ENCODE measurements around the gene MAD2L1BP.
A peak's percentile ranks its signal among the peaks of the same experiment; 100 is the strongest.
"Not testable (repeated sequence)": the region's sequence is repeated elsewhere in the genome, so short reads cannot be mapped to it uniquely, and the experiment has no call there.

Gene MAD2L1BP

DNA sequence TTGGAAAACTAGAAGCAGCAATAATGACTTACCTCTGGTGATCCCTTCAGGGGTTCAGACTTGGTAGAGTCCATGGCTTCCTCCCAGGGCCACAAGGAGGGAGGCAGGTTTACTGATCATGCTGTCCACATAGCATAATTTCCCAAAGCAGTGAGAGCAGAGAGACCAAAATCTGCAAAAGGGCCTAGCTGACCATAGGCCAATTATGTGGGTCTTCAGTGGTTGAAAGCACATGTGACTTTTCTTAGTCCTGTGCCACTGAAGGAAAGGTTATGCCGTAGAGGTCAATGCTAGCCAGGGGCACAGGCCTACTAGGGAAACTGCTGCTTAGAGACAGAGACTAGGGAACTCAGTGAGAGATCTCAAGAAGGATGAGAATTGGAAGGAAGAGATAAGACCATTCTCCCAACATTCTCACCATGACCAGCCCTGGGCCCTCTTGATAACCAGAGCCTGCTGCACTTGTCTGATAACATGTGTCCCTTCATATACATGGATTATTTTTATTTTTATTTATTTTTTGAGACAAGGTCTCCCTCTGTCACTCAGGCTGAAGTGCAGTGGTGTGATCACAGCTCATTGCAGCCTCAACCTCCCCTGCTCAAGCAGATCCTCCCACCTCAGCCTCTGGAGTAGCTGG is 4.5 kb upstream of the MAD2L1BP start:
- H3K4me3 ChIP-seq (ENCODE audit: low read depth, low read length), result no peak overlapping the region
- no peak for DNase-seq (ENCODE audit: low read depth)
- TF ChIP-seq, protein P1, sequence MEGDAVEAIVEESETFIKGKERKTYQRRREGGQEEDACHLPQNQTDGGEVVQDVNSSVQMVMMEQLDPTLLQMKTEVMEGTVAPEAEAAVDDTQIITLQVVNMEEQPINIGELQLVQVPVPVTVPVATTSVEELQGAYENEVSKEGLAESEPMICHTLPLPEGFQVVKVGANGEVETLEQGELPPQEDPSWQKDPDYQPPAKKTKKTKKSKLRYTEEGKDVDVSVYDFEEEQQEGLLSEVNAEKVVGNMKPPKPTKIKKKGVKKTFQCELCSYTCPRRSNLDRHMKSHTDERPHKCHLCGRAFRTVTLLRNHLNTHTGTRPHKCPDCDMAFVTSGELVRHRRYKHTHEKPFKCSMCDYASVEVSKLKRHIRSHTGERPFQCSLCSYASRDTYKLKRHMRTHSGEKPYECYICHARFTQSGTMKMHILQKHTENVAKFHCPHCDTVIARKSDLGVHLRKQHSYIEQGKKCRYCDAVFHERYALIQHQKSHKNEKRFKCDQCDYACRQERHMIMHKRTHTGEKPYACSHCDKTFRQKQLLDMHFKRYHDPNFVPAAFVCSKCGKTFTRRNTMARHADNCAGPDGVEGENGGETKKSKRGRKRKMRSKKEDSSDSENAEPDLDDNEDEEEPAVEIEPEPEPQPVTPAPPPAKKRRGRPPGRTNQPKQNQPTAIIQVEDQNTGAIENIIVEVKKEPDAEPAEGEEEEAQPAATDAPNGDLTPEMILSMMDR (IDR thresholded peaks at IDR 0.05; ENCODE audit: low read depth, low read length, missing control alignments), result no peak

DNA sequence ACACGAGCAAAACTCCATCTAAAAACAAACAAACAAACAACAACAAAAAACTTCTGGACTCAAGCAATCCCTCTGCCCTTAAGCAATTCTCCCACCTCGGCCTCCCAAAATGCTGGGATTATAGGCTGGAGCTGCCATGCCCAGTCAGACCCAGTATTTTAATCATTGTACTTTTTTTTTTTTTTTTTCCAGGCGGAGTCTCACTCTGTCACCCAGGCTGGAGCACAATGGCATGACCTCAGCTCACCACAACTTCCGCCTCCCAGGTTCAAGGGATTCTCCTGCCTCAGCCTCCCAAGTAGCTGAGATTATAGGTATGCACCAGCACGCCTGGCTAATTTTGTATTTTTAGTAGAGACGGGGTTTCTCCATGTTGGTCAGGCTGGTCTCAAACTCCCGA is 2.6 kb upstream of the MAD2L1BP start:
- not testable (repeated sequence) for H3K4me3 ChIP-seq (ENCODE audit: low read depth, low read length); DNase-seq (ENCODE audit: low read depth)

DNA sequence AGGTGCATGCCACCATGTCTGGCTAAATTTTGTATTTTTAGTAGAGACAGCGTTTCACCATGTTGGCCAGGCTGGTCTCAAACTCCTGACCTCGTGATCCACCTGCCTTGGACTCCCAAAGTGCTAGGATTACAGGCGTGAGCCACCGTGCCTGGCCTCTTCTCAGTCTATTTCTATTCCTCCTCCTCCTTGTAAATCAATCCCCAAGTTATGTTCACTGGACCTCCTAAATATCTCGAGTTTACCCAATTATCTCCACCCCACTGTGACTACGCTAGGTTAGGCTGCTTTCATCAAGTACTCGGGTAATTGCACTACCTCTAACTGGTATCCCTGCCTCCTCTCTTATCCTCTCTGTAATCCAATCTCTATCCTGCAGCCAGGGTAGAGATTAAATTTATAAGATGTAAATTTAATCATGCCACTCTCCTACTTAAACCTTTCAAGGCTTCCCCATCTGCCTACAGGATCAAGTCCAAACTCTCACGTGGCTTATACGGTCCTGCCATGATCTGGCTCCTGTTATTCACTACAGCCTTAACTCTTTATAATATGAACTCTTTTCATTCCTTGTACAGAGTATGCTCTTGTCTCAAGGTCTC is 837 bp upstream of the MAD2L1BP start:
- DNase-seq (ENCODE audit: low read depth), result no peak
- no peak overlapping the region for H3K4me3 ChIP-seq (ENCODE audit: low read depth, low read length)
- TF ChIP-seq, protein P1 (IDR thresholded peaks at IDR 0.05; ENCODE audit: low read depth, low read length, missing control alignments), result no peak

DNA sequence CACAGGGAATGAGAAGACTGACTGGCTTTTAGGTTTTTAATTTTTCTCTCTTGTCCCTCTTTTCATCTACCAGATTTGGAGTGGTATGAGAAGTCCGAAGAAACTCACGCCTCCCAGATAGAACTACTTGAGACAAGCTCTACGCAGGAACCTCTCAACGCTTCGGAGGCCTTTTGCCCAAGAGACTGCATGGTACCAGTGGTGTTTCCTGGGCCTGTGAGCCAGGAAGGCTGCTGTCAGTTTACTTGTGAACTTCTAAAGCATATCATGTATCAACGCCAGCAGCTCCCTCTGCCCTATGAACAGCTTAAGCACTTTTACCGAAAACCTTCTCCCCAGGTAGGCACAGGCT is 644 bp downstream of the MAD2L1BP start:
- H3K4me3 ChIP-seq (ENCODE audit: low read depth, low read length), result peak overlapping the region; percentile 72
- no peak for DNase-seq (ENCODE audit: low read depth)
- TF ChIP-seq, protein P1 (IDR thresholded peaks at IDR 0.05; ENCODE audit: low read depth, low read length, missing control alignments), result no peak

DNA sequence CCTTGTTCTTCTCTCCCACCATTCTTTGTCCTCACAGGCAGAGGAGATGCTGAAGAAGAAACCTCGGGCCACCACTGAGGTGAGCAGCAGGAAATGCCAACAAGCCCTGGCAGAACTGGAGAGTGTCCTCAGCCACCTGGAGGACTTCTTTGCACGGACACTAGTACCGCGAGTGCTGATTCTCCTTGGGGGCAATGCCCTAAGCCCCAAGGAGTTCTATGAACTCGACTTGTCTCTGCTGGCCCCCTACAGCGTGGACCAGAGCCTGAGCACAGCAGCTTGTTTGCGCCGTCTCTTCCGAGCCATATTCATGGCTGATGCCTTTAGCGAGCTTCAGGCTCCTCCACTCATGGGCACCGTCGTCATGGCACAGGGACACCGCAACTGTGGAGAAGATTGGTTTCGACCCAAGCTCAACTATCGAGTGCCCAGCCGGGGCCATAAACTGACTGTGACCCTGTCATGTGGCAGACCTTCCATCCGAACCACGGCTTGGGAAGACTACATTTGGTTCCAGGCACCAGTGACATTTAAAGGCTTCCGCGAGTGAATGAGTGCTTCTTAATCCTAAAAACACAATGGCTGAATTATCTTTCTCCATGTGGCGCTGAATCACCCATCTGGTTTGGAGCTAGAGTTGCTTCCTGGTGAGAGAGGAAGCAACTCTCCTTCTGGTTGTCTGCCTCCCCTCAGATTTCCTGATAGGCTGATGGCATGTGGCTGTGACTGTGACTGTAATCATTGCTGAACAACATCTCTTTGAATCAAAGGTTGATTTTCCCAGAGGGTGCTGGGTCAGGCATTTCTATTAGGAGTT is 4.6 kb downstream of the MAD2L1BP start:
- no peak overlapping the region for H3K4me3 ChIP-seq (ENCODE audit: low read depth, low read length)
- TF ChIP-seq, protein P1 (IDR thresholded peaks at IDR 0.05; ENCODE audit: low read depth, low read length, missing control alignments), result no peak
- DNase-seq (ENCODE audit: low read depth), result no peak

DNA sequence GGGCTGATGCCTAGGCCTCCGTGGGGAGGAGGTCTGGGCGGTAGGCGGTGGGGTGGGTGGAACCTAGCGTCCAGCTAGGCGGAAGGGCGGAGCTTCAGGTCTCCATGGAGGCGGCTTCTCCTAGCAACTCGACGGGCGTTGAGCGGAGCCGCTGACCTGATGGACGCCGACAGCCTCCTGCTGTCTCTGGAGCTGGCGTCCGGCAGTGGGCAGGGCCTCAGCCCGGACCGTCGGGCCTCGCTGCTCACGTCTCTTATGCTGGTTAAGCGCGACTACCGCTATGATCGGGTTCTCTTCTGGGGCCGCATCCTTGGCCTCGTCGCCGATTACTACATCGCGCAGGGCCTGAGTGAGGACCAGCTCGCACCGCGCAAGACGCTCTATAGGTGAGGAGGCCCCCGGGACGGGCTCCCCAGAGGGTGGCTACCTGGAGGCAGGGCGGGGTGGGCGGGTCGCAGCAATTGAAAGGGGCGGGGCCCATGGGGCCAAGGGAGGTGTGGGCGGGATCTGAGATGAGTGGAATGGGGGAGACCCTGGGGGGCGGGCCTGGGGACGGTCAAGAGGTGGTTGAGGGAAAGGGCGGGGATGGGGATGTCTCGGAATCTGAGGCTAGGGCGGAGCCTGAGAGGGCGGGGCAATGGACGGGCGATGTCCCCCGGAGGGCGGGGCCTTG is 9.4 kb downstream of the MAD2L1BP start, which contains the start of gene RSPH9:
TSS of gene RSPH9 (plus strand) at position 97 of the 673 bp plus-strand sequence. CDS start at position 160, 63 bp downstream.
- H3K4me3 ChIP-seq (ENCODE audit: low read depth, low read length), result peak within 1 kb of the TSS; percentile 30
- DNase-seq (ENCODE audit: low read depth), result no peak
- TF ChIP-seq, protein P1 (IDR thresholded peaks at IDR 0.05; ENCODE audit: low read depth, low read length, missing control alignments), result no peak

DNA sequence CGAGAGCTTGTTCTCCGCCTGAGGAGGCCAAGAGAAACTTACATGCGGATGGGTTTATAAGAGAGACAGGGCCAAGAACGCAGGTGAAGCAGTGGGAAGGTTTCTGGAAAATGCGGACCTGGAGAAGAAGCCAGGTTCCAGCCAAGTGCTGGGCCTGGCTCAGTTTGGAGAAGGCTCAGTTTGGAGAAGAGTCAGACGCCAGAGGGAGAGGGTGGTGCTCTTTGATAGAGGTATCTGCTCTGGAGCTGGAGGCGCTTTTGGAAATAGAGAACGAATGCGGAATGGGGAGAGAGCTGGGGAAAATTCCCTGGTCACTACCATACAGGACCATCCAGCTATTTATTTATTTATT is 9.9 kb downstream of the MAD2L1BP start:
- H3K4me3 ChIP-seq (ENCODE audit: low read depth, low read length), result peak overlapping the region; percentile 30
- TF ChIP-seq, protein P1 (IDR thresholded peaks at IDR 0.05; ENCODE audit: low read depth, low read length, missing control alignments), result no peak
- no peak for DNase-seq (ENCODE audit: low read depth)
